HL-60/S4 treated with phorbol 12-myristate 13-acetate at 8.2 ng/mL for 4 days and 3 days (cell line): ENCODE results near the gene GLRX5.
"Not testable (repeated sequence)": the region's sequence is repeated elsewhere in the genome, so short reads cannot be mapped to it uniquely, and the experiment has no call there.

Source experiments
- in situ Hi-C: fragments of 300-500 bp; cut with MboI; formaldehyde crosslinking; loops from 2 replicates; pipeline ENCODE4 v1.15.0; 2022; ENCODE audit warnings: low sequenced_read_pairs

GLRX5 gene

DNA sequence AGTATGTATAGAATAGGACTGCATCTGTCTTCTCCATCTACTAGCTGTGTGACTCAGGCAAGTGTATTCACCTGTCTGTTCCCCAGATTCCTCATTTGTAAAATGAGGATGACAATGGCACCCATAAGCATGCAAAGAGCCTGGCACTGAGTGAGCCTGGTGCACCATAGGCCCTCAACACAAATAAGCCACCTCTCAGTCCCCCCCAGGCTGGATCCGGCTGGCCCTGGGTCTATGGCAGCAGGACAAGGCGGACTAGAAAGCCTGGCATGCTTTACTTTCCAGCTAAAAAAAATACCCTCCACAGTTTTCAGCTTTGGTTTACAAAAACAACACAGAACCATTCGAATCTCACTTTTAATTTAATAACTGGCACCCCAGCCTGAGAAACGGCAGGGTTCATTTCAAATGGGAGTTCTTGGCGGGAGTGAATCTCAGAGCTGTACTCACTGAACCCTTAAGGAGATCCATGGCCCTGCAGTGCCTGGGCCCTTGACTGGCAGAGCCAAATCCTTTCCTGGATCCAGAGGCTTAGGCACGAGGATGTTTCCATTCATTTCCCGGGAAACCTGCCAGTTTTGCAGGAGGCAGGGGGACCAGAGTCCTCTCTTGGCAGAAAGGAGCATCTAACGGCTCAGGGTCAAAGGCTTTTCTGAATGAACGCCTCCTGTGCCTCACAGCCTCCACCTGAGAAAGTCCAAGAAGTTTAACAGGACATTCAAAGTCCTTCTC lies 36.1 kb upstream of the GLRX5 start:
- in situ Hi-C loops = no loop called here

DNA sequence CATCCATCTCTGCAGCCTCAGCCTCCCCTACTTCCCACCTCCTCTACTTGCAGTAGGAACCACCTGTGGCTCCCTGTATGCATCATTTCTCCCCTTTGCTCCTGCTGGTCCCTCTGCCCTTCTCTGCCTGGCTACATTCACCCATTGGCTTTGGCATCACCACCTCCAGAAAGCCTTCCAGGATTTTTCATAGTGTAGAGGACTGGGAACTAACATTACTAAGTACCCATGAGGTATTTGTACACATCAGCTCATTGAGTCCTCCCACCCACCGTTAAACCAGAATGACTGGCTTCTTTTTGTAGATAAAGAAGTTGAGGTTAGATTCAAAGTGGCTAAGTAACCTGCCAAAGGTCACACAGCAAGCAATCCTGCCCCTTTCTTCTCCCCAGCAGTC lies 35.5 kb upstream of the GLRX5 start:
- in situ Hi-C loops = no loop called here

DNA sequence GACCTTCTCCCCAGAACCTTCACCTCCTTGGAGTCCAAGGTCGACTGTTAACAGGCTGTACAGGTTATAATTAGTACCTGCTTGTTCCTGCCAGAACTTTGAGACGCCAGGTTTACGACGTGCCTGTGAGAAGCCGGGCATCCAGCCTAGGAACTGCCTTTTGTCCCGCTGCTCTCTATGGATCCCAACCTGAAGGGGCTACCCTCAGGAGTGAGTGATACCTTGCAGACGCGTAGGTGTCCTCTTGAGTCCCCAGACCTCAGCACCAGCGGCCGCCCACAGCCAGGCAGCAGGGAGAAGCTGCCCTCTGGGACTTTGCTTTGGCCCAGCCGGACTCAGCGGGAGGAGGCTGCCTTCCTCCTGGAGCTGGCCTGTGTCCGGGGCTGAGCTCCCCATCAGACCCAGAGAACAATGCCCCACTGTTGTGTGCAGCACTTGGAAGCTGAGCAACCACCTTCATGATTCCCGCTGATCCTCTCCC lies 34.6 kb upstream of the GLRX5 start:
- in situ Hi-C loops = no loop called here

DNA sequence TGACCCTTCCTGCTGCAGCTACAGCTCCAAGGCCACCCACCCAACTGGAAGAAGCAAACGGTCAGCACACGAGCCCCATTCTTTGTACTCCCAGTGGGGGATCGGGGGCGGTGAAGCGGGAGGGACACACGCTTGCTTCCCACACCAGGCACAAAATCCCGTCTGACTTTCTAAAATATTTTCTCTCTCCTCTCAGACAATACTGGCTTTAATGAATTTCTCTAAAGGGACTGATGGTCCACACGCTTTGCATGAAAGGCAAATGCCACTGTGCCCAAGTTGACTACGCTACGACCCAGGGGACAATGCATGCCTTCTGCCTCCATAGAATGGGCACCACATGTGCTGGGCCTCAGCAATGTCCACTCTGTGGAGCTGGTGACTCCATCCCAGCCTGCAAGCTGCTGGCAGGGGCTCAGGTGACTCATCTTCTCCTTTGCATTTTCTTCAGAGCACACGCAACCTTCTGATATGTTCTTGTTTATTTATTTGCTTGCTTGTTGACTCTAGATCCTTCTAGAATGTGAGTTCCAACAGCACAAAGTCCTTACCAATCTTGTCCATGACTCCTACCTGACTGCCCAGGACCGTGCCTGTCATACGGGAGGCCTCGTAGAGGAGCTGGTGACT lies 34.0 kb upstream of the GLRX5 start:
- in situ Hi-C loops = no loop called here

DNA sequence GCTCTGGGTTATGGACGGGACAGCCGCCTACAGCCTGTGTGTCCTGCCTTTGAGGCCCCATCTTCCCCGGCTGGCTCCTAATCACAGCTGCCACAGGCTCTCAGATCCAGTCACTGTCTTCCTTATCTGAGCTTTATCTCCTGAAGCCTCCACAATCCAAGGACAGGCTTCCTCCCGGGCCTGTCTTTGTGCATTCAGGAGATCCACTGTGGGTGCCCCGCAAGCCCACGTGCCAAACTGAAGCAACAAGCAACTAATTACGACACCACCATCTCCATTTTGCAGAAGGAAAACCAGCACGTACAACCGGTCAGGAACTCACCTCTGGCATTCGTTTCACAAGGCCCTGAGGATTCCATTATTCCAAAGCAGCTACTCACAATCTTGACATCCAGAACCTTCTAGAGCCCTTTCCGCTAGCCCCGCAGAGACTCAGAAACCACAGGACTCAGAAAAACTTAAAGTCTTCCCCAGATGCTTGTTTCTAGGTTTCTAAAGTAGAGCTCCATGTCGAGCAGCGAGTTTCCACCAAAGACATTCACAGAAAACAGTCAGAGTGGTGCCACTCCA lies 32.4 kb upstream of the GLRX5 start:
- in situ Hi-C loops = no loop called here

DNA sequence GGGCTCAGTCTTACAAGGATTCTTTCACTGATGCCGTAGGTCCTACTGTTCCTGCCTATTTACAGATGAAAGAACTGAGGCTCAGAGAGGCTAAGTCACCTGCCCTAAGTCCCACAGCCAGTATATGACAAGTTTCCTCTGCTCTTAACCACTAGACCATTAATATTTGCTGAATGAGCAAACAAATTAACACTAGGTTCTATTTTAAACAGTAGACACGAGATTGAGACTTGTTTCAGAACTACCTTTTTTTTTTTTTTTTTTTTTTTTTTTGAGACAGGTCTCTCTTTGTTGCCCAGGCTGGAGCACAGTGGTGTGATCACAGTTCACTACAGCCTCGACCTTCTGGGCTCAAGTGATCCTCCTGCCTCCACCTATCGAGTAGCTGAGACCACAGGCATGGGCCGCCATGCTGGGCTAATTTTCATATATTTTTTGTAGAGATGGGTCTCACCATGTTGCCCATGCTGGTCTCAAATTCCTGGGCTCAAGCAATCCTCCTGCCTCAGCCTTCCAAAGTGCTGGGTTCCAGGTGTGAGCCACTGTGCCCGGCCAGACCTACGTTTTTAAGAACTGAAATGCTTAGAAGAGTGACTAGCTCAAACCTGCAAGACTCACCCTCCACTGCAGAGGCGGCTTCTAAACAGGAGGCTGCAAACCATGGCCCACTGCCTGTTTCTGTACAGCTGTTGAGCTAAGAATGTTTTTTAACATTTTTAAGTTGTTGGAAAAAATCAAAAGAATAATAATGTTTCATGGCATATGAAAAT lies 31.3 kb upstream of the GLRX5 start:
- in situ Hi-C loops = no loop called here

DNA sequence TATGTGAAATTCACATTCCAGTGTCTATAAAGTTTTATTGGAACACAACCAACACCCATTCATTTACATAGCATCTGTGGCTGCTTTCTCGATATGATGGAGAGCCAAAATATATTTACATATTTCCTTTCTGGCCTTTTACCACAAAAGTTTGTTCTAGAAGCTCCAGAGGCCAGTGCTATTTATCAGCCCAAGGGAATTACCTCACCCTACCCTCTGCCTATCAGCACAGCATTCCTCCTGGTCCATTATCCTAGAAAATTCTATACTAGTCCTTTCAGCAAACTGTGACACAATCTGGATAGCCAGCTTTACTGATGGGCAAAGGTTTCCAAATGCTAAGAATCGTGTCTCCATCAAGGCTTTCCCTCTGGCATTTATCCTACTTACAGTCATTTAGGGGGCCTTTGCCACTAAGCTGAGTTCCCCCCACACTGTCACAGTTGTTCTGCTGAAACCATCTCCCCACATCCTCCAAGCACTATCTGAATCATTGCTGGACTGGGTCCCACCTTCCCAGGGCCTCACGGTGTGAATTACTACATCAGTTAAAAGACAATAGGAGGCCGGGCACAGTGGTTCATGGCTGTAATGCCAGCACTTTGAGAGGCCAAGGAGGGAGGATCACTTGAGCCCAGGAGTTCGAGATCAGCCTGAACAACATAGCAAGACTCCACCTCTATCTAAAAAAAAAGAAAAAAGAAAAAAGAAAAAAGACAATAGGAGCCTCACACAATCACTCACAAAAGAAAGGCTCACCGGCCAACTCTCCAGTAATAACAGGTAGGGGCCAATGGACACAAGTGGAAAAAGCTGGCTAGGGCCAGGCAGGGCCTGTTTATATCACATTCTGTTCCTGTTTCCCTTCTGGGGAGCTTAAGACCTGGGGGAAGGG lies 30.5 kb upstream of the GLRX5 start:
- in situ Hi-C loops = no loop called here

DNA sequence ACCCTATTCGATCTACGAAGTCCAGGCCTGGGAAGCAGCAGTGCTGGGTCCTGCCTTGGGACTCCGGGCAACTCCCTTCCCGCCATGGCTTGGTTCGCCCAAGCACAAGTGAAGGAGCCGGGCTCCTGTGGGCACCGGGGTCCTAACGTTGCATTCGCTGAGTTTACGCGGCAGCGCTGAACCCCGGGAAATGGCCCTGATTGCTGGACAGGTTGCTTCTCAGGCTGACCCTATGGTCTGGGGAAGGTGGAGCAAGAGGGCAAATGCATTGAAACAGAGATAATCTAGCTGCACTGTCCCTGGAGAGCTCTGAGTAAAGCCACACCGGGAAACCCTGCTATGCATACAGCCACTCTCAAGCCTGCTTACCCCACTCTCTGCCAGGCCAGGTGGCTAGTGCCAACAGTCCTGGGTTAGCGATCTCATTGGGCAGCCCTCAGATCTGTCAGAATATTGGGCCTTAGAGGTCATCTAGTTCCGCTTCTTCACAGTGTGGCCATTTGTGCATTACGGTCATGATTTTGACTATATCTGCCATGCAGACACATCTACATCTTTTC lies 29.7 kb upstream of the GLRX5 start:
- in situ Hi-C loops = no loop called here

DNA sequence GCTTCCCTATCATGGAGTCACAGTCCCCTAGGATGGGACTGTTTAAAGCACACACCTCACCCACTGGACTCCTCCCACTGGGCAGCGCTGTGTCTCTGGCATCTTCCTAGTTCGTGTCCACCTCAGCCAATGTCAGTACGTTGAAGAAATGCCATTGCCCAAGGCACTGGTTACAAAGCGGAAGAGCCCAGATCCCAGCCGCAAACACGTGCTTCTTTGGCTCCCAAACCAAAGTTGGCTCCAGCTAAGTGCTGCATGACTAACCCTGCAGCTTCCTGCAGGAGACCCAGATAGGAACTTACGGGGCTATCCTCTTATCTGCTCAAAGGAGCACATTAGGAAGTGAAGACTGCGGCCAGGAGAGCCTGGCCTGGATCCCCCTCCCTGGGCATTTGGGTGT lies 27.7 kb upstream of the GLRX5 start:
- in situ Hi-C loops = no loop called here

DNA sequence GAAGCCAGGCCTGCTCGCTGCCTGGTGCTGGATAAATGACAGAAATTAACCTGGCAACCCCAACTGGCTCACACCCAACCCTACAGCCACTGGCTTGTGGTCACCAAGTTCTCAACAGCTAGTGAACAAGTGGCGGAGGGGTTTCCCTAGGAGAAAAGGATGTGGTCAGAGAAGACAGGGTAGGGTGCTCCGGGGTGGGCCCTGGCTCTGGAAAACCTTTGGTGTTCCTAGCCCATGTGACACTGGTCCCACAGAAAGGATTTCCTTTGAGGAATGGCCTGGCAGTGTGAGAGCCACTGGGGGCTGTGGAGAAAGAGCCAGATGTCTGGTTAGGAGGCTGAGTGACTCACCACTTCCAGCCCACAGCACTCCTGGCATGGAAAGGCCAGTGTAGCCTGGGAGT lies 27.1 kb upstream of the GLRX5 start:
- in situ Hi-C loops = no loop called here

DNA sequence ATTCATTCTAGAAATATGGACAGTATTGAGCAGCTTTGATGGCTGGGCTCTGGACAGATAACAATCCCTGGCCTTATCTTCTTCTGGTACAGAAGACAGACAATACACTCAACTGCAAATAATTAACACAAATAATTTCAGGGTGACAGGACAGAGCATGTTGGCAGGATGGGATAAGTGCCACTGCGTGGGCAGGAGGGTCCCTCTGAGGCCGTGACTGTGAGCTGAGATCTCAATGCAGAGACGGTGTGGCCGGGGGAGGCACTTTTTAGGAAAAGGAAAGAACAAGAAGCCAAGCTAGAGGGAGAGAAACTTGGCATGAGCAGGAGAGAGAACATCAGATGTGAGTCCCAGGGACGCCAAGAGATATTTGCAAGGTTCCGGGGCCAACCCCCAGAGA lies 26.5 kb upstream of the GLRX5 start:
- in situ Hi-C loops = no loop called here

DNA sequence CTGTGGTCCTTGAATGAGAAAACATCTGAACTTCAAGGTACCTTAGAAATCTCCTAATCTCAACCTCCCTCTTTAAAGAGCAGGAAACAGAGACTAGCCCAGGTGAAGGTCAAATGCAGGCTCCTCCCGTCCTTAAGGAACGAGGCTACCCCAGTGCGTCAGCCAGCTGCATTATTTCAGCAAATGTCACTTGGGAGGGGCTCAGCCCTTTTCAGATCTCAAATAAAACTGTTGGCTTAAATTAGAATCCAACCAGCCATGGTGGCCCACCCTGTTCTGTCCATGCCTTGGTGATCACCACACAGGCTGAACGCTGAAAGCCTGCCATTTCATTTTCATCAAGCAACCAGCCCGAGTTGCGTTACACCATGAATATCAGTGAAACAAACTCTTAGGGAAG lies 25.4 kb upstream of the GLRX5 start:
- in situ Hi-C loops = no loop called here

DNA sequence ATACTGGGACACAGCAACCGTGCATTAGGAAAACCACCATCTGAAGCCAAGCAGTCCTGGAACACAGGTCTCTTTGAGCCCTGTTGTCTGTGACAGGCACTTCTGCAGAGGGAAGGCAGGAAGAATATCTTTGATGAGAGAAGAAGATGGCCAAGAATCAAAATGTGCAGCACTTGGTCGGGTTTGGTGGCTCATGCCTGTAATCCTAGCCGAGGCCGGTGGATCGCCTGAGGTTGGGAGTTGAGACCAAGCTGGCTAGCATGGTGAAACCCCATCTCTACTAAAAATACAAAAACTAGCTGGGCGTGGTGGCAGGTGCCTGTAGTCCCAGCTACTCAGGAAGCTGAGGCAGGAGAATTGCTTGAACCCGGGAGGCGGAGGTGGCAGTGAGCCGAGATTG lies 24.5 kb upstream of the GLRX5 start:
- in situ Hi-C loops = not testable (repeated sequence)

DNA sequence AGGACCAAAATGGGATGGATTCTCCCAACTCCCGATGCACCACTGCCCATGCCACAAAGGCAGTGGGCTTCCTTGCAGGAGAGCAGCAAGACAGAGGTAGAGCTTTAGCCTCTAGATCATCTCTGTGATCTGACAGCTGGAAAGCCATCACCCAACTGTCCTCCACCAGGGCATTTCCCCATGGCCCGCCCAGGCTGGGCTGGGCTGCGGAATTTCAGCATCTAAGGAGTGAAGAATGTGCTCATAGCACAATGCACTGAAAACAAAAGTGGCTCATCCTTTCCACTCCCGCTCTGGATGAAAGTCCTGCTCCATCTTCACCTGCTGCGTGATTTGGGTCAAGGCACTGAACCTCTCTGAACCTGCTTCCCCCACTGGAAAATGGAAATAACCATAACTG lies 24.0 kb upstream of the GLRX5 start:
- in situ Hi-C loops = no loop called here

DNA sequence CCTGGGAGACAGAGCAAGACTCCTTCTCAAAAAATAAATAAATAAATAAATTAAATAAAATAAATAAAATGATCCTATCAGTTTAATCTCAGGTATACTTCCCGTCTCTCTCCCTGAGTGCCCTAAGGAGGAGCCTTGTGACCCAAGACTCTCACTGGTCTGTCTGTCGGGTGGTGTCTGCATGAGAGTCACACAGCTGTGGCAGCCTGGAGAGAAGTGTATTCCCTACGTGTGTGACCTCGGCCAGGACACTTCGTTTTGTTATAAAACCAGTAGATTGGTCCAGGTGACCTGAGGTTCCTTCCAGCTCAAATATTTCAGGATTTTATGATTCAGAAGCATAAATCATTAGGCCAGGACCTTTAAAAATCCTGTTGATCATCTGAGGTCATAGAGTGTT lies 23.2 kb upstream of the GLRX5 start:
- in situ Hi-C loops = no loop called here

DNA sequence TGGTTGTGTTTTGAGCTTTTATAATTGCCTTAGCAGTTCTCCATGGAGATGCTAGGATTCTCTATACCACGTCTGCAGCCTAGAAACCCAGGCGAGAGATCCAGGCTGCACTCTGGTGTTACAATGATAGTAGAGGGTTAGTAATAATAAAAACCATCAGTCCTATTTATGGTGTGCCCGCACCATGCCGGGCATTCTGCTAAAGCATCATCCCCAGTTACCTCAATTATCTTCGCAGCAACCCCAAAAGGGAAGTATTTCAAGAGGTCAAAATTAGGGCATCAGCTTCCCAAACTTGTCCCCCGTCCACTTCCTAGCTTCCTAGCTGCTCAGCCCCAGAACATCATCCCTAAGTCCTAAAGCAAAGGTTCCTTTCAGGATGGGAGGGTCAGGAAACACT lies 21.6 kb upstream of the GLRX5 start:
- in situ Hi-C loops = no loop called here

DNA sequence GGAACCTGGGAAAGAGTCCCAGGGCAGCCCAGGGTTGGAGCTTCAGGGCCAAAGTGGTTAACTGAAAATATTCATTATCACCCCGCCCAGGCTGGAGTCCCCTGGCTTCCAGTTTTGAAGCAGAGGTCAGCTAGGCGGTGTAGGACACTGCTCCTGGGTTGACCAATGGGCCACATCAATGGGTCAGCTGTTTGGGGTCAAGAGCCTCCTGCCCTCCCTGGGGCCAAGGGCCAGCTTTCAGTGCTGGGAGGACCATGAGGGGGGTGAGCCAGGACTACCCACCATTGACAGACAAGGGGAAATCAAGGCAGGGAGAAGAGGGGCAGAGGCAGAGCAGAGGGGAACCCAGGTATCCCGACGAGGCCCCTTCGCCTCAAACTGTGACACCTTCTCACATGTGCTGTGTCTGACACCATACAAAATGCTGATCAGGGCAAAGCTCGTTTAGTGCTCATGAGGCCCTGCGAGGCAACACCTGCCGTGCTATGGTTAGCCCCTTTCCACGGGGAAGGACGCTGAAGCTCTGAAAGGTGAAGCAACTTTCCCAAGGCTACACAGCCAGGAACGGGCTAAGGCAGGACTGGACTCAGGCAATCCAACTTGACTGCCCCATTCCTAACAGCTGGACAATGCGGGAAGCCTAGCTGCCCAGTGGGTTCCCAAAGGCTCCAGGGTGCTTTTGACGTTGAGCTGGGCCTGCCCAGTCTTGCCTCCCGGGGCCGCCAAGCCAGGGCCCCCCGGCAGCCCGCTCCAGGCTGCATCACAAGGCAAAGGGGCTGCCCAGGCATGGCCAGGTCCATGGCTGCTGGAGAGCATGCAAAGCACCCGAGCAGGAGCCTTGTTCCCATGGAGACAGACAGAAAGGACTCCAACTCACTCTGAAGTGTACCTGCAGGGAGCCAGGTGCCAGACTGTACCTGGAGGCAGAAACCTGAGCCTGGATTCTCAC lies 20.4 kb upstream of the GLRX5 start:
- in situ Hi-C loops = no loop called here

DNA sequence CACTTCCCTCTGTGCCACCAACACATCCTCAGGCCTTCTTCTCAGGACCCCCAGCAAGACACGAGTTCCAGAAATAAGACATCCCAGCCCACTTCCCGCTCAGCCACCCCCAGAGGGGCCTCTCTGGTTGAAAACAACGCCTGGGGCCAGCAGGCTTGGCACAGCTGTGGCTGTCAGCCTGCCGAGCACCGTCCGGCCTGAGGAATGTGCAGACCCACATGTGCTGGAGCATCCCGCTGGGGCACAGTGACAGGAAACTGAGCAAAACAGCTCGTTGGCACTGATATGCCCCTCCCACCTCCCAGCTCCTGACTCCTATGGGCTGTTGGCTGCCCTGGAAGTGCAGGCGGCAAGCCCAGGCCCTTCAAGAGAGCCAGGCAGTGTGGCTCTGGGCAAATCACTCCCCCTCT lies 19.8 kb upstream of the GLRX5 start:
- in situ Hi-C loops = no loop called here
